H1 (cell line): ENCODE measurements around the gene CPA4. TPM values are rescaled to one million over a fixed set of nuclear protein-coding genes. Genes with fewer than 3 reads are reported as not detected.

ENCODE experiments used
- polyA plus RNA-seq, 7 experiments: library from polyadenylated mRNA; depleted of rRNA in 3 of 7; stranded (reverse) in 5 of 7; unstranded in 2 of 7; fragments of >200 nt in 5 of 7; fragments of 200-250 nt in 2 of 7; gene quantifications; 1 replicate in 5 of 7; 2 replicates in 1 of 7; 4 replicates in 1 of 7; pipeline versions ENCODE4 v1.2.1 to v1.2.3, GENCODE V29; 2011 to 2013; ENCODE audit warnings: missing spikeins in 2 of 7, mixed read lengths in 2 of 7
- total RNA-seq: library from RNA; stranded (reverse); fragmentation: NEBNext Ultra II Directional; extraction: Animal tissue kit (Norgen Biotek cat#: 25700); gene quantifications from 2 replicates; pipeline ENCODE4 v1.2.1, GENCODE V29; 2021
- TF ChIP-seq, protein P1 (sequence below): fragments of 300-600 bp; sonication (generic); IDR thresholded peaks from 2 replicates; pipeline ENCODE4 v1.7.1; 2012; ENCODE audit warnings: low read length, moderate library complexity, mild to moderate bottlenecking, inconsistent platforms; ENCODE audit not compliant: insufficient replicate concordance

The CPA4 gene
- total and polyA plus RNA-seq, 2 of the 8 experiments (the other 6 are each of a cell fraction or from before 2014, with no cell fraction given) = 0.03 TPM; not detected in 1

DNA sequence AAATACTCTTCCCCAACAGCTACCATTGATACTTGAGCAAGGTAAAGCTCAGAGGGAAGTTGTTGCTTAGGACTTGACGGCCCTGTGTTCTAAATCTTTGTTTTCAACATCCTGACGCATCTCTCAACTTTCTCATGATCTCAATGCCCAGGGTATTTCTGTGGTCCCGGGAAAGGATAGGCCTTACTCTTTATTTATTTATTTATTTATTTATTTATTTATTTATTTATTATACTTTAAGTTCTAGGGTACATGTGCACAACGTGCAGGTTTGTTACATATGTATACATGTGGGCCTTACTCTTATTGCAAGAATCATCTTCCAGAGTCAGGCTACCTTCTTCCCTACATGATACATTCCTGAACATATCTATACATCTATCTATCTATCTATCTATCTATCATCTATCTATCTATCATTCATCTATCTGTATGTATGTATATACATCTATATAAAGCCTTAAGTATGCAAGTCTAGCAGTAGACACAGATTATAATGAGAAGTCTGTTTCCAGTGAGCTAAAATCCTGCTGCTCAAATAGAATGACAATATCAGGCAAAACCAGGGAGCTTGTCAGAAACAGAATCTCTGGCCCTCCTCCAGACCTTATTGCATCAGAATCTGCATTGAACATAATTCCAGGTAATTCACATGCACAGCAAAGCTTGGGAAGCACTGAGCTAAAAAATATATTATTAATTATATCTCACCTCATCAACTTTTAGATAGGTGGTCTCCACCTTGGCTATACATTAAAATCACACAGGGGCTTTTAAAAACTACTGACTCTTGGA, 39.5 kb downstream of the CPA4 start (continued):
- TF ChIP-seq, protein P1, sequence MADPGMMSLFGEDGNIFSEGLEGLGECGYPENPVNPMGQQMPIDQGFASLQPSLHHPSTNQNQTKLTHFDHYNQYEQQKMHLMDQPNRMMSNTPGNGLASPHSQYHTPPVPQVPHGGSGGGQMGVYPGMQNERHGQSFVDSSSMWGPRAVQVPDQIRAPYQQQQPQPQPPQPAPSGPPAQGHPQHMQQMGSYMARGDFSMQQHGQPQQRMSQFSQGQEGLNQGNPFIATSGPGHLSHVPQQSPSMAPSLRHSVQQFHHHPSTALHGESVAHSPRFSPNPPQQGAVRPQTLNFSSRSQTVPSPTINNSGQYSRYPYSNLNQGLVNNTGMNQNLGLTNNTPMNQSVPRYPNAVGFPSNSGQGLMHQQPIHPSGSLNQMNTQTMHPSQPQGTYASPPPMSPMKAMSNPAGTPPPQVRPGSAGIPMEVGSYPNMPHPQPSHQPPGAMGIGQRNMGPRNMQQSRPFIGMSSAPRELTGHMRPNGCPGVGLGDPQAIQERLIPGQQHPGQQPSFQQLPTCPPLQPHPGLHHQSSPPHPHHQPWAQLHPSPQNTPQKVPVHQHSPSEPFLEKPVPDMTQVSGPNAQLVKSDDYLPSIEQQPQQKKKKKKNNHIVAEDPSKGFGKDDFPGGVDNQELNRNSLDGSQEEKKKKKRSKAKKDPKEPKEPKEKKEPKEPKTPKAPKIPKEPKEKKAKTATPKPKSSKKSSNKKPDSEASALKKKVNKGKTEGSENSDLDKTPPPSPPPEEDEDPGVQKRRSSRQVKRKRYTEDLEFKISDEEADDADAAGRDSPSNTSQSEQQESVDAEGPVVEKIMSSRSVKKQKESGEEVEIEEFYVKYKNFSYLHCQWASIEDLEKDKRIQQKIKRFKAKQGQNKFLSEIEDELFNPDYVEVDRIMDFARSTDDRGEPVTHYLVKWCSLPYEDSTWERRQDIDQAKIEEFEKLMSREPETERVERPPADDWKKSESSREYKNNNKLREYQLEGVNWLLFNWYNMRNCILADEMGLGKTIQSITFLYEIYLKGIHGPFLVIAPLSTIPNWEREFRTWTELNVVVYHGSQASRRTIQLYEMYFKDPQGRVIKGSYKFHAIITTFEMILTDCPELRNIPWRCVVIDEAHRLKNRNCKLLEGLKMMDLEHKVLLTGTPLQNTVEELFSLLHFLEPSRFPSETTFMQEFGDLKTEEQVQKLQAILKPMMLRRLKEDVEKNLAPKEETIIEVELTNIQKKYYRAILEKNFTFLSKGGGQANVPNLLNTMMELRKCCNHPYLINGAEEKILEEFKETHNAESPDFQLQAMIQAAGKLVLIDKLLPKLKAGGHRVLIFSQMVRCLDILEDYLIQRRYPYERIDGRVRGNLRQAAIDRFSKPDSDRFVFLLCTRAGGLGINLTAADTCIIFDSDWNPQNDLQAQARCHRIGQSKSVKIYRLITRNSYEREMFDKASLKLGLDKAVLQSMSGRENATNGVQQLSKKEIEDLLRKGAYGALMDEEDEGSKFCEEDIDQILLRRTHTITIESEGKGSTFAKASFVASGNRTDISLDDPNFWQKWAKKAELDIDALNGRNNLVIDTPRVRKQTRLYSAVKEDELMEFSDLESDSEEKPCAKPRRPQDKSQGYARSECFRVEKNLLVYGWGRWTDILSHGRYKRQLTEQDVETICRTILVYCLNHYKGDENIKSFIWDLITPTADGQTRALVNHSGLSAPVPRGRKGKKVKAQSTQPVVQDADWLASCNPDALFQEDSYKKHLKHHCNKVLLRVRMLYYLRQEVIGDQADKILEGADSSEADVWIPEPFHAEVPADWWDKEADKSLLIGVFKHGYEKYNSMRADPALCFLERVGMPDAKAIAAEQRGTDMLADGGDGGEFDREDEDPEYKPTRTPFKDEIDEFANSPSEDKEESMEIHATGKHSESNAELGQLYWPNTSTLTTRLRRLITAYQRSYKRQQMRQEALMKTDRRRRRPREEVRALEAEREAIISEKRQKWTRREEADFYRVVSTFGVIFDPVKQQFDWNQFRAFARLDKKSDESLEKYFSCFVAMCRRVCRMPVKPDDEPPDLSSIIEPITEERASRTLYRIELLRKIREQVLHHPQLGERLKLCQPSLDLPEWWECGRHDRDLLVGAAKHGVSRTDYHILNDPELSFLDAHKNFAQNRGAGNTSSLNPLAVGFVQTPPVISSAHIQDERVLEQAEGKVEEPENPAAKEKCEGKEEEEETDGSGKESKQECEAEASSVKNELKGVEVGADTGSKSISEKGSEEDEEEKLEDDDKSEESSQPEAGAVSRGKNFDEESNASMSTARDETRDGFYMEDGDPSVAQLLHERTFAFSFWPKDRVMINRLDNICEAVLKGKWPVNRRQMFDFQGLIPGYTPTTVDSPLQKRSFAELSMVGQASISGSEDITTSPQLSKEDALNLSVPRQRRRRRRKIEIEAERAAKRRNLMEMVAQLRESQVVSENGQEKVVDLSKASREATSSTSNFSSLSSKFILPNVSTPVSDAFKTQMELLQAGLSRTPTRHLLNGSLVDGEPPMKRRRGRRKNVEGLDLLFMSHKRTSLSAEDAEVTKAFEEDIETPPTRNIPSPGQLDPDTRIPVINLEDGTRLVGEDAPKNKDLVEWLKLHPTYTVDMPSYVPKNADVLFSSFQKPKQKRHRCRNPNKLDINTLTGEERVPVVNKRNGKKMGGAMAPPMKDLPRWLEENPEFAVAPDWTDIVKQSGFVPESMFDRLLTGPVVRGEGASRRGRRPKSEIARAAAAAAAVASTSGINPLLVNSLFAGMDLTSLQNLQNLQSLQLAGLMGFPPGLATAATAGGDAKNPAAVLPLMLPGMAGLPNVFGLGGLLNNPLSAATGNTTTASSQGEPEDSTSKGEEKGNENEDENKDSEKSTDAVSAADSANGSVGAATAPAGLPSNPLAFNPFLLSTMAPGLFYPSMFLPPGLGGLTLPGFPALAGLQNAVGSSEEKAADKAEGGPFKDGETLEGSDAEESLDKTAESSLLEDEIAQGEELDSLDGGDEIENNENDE = no peak
